GM10266 (cell line): ENCODE measurements around the gene TMEM258.
A peak's percentile ranks its signal among the peaks of the same experiment; 100 is the strongest.

Experiments
- DNase-seq: peaks from one replicate; pipeline ENCODE4 v3.0.0; 2012; ENCODE audit errors: extremely low spot score
- CTCF ChIP-seq: IDR thresholded peaks from 2 replicates; pipeline ENCODE4 v1.5.1; 2012; ENCODE audit warnings: mild to moderate bottlenecking, low read depth; ENCODE audit not compliant: control insufficient read depth, insufficient read depth; ENCODE audit errors: missing control alignments

TMEM258 gene

GRCh38 chr11:61778920-61779650 lies 13.3 kb downstream of the TMEM258 start:
- DNase-seq = no peak
- TF ChIP-seq CTCF = no peak

GRCh38 chr11:61778357-61778886 lies 14.0 kb downstream of the TMEM258 start:
- no peak for TF ChIP-seq CTCF
- no peak for DNase-seq

GRCh38 chr11:61777234-61778090 lies 14.9 kb downstream of the TMEM258 start:
- DNase-seq = peak; percentile 72
- no peak for TF ChIP-seq CTCF

- peak; percentile 92 for DNase-seq
- TF ChIP-seq CTCF = peak; percentile 77
Observed at GRCh38 chr11:61776561-61777075, 15.8 kb downstream of the TMEM258 start.

- TF ChIP-seq CTCF = no peak
Observed at GRCh38 chr11:61775606-61776554, 16.5 kb downstream of the TMEM258 start.

GRCh38 chr11:61775106-61775505 lies 17.3 kb downstream of the TMEM258 start:
- DNase-seq = no peak
- TF ChIP-seq CTCF = no peak

More at GRCh38 chr11:61775606-61776554, 16.5 kb downstream of the TMEM258 start:
- no peak for DNase-seq
